COLO668 (cell line): ENCODE data around the gene GALE.
"Not testable (repeated sequence)": the region's sequence is repeated elsewhere in the genome, so short reads cannot be mapped to it uniquely, and the experiment has no call there.

Source experiments
- DNase-seq: peaks from one replicate; lab custom pipeline; 2025; ENCODE audit not compliant: unreplicated experiment; lab: John Stamatoyannopoulos, UW

Gene GALE

GRCh38 chr1:23793018-23793781, 7.4 kb downstream of the GALE start:
- peak; percentile 85 for DNase-seq

GRCh38 chr1:23792151-23792945, 8.2 kb downstream of the GALE start:
- no peak for DNase-seq

DNA sequence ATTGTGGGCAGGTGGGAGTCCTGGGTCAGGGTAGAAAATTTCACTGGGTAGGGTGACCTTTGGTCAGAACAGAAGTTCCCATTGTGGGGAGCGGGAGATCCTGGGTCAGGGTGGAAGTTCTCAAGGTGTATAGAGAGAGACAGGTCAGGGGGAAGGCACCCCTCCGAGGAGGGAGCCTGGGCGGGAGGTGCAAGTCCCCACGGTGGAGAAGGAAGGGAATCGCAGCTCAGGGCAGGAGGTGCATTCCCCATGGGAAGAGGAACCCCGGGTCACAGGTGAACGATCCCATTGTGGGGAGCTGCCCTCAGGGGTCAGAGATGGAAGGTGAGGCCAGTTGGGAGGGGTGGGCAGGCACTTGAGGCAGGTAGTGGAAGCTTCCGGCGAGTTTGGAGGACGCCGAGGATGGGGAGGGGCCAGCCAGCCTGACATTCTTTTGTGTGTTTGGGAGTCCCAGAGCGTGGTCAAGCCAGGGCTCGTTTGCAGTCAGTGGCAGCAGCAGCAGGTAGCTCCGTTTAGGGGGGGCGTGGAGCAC, 9.0 kb downstream of the GALE start:
- DNase-seq = peak; percentile 66

- DNase-seq = peak; percentile 98
Observed at GRCh38 chr1:23790696-23791515, 9.6 kb downstream of the GALE start, which contains the start of gene LYPLA2. LYPLA2 (plus strand) TSS chr1:23791145; CDS start chr1:23792683, 1,538 bp downstream.

GRCh38 chr1:23788695-23789094, 11.9 kb downstream of the GALE start:
- DNase-seq = no peak

GRCh38 chr1:23787701-23788100, 12.9 kb downstream of the GALE start:
- DNase-seq = no peak

DNA sequence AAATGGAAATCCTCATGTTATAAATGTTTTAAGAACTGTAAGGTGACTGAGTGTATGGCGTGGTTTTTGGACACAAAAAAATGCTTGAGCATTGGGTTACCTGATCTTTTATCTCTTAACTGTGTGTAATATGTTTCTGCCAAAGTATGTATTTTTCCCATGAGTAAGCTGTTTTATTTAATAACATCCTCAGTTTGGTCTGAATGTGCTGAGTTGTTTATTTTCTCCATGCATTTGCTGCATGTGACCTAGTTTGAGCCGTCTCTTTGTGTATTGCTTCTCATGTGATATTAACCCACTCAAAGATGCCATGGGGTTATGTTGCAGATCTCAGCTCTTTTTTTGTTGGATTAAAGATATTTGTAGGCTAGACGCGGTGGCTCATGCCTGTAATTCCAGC, 15.7 kb downstream of the GALE start:
- no peak for DNase-seq

DNA sequence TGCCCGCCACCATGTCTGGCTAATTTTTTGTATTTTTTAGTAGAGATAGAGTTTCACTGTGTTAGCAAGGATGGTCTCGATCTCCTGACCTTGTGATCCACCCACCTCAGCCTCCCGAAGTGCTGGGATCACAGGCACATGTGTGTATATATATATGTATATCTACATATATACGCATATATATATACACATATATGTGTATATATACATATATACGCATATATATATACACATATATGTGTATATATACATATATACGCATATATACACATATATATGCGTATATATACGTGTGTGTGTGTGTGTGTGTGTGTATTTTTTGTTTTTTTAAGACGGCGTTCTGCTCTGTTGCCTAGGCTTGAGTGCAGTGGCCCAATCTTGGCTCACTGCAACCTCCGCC, 17.4 kb downstream of the GALE start:
- DNase-seq = not testable (repeated sequence)

- DNase-seq = peak; percentile 39
Observed at GRCh38 chr1:23779826-23780371, 20.7 kb downstream of the GALE start.

DNA sequence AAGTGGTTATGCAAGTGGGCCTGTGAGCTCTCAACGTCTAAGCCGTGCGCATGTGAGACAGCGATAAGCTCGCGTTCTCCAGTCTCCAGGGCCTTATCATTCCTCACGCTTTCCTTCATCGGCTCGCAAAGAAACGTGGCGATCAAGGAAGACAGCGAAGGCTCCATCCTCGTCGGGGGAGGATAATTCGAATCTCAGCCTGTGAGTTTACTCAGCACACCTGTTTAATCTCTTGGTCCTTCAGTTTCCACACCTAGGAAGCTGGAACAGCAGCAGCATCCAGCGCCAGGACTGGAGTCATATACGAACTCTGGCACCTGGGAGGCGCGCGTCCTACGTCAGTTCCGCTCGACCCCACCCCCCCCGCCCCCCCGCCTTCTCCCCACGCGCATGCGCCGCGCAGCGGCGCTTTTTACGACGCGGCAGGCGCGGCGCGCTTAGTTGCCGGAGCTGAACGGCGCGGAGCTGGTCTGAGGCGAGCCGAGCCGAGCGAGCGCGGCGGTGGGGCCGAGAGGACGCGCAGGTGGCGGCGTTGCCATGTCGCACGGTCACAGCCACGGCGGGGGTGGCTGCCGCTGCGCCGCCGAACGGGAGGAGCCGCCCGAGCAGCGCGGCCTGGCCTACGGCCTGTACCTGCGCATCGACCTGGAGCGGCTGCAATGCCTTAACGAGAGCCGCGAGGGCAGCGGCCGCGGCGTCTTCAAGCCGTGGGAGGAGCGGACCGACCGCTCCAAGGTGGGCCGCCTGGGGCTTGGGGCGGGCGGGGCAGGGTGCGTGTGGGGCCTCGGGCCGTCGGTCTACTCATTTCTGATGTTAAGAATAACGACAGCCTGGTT, 22.4 kb downstream of the GALE start, which contains the start of gene PITHD1:
Gene PITHD1 (plus strand): TSS at position 440 of the 836 bp plus-strand sequence. CDS start 98 bp downstream, at position 538.
- peak; percentile 98 for DNase-seq

GRCh38 chr1:23776217-23776616, 24.3 kb downstream of the GALE start:
- no peak for DNase-seq

DNA sequence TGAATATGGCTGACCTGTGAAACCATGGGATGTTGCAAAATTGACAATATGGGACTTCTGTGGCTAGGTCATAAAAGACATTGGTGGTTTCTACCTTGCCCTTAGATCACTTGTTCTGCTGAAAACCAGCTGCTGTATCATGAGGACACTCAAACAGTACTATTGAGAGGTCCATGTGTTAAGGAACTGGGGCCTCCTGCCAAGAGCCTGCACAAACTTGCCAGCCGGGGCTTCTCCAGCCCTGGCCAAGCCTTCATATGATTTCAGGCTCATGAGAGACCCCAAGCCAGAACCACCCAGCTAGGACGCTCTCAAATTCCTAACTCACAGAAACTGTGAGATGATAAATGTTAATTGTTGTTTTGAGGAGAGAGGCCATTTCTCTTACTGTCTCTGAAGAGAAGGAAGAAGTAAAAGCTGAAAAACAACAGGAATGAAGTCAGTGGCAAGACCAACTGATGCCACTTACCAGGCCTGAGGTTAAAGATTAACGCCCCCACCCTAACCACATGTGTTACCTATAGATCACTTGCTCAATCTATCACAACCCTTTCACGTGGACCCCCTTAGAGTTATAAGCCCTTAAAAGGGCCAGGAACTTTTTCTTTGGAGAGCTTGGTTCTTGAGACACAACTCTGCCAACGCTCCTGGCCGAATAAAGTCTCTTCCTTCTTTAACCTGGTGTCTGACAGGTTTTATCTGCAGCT, 26.2 kb downstream of the GALE start:
- DNase-seq = no peak

DNA sequence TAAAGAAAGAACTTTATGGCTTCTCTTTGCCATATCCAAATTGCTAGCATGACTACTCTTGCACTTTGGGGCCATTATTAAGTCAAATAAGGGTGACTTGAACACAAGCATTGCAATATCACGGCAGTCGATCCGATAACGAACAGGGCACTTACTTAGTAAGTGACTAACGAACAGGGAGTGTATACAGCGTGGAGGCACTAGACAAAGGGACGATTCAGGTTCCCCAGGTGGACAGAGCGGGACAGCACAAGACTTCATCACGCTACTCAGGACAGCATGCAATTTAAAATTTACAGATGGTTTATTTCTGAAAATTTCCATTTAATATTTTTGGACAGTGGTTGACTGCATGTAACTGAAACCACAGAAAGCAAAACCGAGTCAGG, 27.7 kb downstream of the GALE start:
- no peak for DNase-seq

GRCh38 chr1:23772049-23772853, 28.3 kb downstream of the GALE start:
- DNase-seq = peak; percentile 93

GRCh38 chr1:23768733-23769132, 31.8 kb downstream of the GALE start:
- DNase-seq = no peak

DNA sequence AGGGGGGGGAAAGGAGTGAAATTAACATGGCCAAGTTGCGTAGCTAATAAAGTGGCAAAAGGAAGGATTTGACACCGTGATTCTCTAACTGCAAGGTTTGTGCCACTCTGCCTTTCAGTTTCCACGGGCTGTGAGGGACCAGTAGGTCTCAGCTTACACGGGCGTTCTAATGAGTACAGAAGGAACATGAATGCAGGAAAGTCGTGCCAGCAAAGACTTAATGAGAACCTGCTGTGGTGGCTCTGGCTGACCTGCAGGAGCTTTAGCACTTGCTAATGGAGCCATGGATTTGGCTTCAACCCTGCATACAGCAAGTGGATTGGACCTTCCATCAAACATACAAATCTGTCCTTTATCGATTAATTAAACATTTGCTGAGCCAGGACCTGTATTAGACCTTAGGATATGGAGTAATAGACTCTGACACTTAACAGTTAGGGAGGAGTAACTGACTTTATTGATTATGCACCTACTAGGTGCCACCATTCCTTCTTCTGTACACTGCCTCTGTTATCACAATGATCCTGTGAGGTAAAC, 37.4 kb downstream of the GALE start:
- no peak for DNase-seq

DNA sequence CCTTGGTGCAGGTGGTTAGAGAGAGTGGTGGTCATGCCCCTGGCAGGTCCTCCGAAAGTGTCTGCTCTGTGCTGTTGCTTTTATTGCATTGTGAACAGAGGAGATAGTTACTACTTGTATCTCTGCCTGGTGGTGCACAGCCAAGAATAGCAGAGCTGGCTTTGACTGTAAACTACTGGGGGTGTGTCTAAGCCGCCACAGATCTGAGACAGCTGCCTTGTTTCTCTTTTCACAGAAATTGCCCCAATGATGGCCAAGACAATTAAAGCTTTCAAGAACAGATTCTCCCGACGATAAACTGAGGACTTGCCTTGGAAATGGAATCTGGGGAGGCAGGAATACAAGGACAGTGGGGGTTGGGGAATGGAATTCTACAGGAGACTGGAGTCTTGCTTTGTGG, 41.3 kb downstream of the GALE start:
- no peak for DNase-seq

DNA sequence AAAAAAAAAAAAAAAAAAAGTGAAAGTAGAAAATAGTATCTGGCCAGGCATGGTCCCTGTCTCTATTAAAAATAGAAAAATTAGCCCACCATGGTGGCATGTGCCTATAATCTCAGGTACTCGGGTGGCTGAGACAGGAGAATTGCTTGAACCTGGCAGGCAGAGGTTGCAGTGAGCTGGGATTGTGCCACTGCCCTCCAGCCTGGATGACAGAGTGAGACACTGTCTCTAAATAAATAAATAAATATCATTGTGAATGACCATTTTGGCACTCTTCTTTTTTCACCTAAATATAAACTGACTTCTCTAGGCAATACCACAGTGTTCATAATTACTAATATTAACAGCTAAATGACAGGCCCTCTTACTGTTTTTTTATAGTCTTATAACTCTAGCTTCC, 42.7 kb downstream of the GALE start:
- no peak for DNase-seq
